Loucy (cell line): ENCODE results near the gene SGK1.
"Not testable (repeated sequence)": the region's sequence is repeated elsewhere in the genome, so short reads cannot be mapped to it uniquely, and the experiment has no call there.

Experiments used
- H2AFZ ChIP-seq: fragments of 200-600 bp; sonication (generic); 2 replicates; pipeline ENCODE4 v1.6.0; 2016; ENCODE audit warnings: antibody characterized with exemption, mild to moderate bottlenecking, low read length, moderate library complexity
- H3F3A ChIP-seq: fragments of 200-600 bp; 2 replicates; pipeline ENCODE4 v1.6.0; 2016; ENCODE audit warnings: antibody characterized with exemption, low read depth, mild to moderate bottlenecking
- H3K27me3 ChIP-seq: fragments of 200-600 bp; sonication (generic); 2 replicates; pipeline ENCODE4 v1.6.1; 2014; ENCODE audit warnings: low read length, mild to moderate bottlenecking; ENCODE audit not compliant: insufficient read depth, poor library complexity, severe bottlenecking
- H3K36me3 ChIP-seq: fragments of 200-600 bp; sonication (generic); 2 replicates; pipeline ENCODE4 v1.6.1; 2016; ENCODE audit warnings: low read length; ENCODE audit not compliant: insufficient read depth
- H3K4me1 ChIP-seq: fragments of 200-600 bp; sonication (generic); 2 replicates; pipeline ENCODE4 v1.5.1; 2014; ENCODE audit warnings: low read length, mild to moderate bottlenecking; ENCODE audit not compliant: insufficient read depth, poor library complexity, severe bottlenecking
- H3K4me2 ChIP-seq: fragments of 200-600 bp; sonication (generic); 2 replicates; pipeline ENCODE4 v1.6.0; 2014; ENCODE audit warnings: antibody characterized with exemption, low read length, low read depth, mild to moderate bottlenecking; ENCODE audit not compliant: poor library complexity, severe bottlenecking
- H3K4me3 ChIP-seq: fragments of 200-600 bp; sonication (generic); 2 replicates; pipeline ENCODE4 v1.5.1; 2014; ENCODE audit warnings: low read length, mild to moderate bottlenecking, mixed read lengths; ENCODE audit not compliant: poor library complexity, severe bottlenecking
- H3K79me2 ChIP-seq: fragments of 200-600 bp; sonication (generic); 2 replicates; pipeline ENCODE4 v1.6.1; 2014; ENCODE audit warnings: low read length; ENCODE audit not compliant: insufficient read depth
- H3K9ac ChIP-seq: fragments of 200-600 bp; sonication (generic); 2 replicates; pipeline ENCODE4 v1.6.0; 2014; ENCODE audit warnings: mild to moderate bottlenecking, low read depth, low read length, moderate library complexity; ENCODE audit not compliant: poor library complexity, severe bottlenecking
- H3K9me2 ChIP-seq: fragments of 200-600 bp; sonication (generic); replicated peaks from 2 replicates; pipeline ENCODE4 v1.6.1; 2016; ENCODE audit warnings: low read depth, low read length, mixed read lengths
- H3K9me3 ChIP-seq: fragments of 200-600 bp; sonication (generic); 2 replicates; pipeline ENCODE4 v1.6.1; 2014; ENCODE audit warnings: mild to moderate bottlenecking, antibody characterized with exemption, low read length, low read depth; ENCODE audit not compliant: insufficient read depth
- H4K20me1 ChIP-seq: fragments of 200-600 bp; sonication (generic); 2 replicates; pipeline ENCODE4 v1.6.0; 2014; ENCODE audit warnings: antibody characterized with exemption, low read length, mild to moderate bottlenecking; ENCODE audit not compliant: insufficient read depth, poor library complexity, severe bottlenecking
- EZH2phosphoT487 ChIP-seq: fragments of 200-600 bp; IDR thresholded peaks from 2 replicates; pipeline ENCODE4 v1.6.1; 2018; ENCODE audit warnings: antibody characterized with exemption, mild to moderate bottlenecking, moderate library complexity, borderline replicate concordance
- TF ChIP-seq, protein P1 (sequence below): fragments of 200-600 bp; sonication (generic); conservative IDR thresholded peaks from 2 replicates; pipeline ENCODE4 v1.5.1; 2014; ENCODE audit warnings: mild to moderate bottlenecking, antibody characterized with exemption, low read length

SGK1 gene

DNA sequence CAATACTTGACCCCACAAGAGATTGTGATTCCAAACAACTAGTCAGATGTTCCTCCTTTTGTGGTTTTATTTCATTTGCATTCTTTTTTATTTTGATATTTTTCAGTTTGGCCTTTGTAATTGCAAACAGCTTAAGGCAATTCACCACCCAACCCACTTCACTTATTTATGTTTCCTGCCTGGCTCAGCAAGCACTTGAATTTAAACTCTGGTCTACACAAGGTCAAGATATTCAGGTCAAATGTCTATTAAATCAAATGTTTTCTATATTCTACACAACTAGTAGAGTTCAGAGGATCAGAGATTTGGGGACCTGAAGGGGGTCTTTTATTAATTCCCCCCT lies 100.1 kb downstream of the SGK1 start:
- no peak for TF ChIP-seq EZH2phosphoT487
- TF ChIP-seq, protein P1, sequence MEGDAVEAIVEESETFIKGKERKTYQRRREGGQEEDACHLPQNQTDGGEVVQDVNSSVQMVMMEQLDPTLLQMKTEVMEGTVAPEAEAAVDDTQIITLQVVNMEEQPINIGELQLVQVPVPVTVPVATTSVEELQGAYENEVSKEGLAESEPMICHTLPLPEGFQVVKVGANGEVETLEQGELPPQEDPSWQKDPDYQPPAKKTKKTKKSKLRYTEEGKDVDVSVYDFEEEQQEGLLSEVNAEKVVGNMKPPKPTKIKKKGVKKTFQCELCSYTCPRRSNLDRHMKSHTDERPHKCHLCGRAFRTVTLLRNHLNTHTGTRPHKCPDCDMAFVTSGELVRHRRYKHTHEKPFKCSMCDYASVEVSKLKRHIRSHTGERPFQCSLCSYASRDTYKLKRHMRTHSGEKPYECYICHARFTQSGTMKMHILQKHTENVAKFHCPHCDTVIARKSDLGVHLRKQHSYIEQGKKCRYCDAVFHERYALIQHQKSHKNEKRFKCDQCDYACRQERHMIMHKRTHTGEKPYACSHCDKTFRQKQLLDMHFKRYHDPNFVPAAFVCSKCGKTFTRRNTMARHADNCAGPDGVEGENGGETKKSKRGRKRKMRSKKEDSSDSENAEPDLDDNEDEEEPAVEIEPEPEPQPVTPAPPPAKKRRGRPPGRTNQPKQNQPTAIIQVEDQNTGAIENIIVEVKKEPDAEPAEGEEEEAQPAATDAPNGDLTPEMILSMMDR, result no peak
- Histone ChIP-seq H3K79me2 (no peaks in the 10 kb centered on the region), H3K9me2 (no peaks in the 10 kb centered on the region), H3K4me2 (no peak overlapping the region), H3K27me3 (no peaks in the 10 kb centered on the region), H4K20me1 (no peaks in the 10 kb centered on the region), H3K9me3 (no peaks in the 10 kb centered on the region), H2AFZ (no peak overlapping the region), H3K4me1 (peaks cover 5% of the 10 kb centered on the region), H3K9ac (no peak overlapping the region), H3F3A (no peaks in the 10 kb centered on the region), H3K4me3 (no peak overlapping the region), H3K36me3 (no peaks in the 10 kb centered on the region)

DNA sequence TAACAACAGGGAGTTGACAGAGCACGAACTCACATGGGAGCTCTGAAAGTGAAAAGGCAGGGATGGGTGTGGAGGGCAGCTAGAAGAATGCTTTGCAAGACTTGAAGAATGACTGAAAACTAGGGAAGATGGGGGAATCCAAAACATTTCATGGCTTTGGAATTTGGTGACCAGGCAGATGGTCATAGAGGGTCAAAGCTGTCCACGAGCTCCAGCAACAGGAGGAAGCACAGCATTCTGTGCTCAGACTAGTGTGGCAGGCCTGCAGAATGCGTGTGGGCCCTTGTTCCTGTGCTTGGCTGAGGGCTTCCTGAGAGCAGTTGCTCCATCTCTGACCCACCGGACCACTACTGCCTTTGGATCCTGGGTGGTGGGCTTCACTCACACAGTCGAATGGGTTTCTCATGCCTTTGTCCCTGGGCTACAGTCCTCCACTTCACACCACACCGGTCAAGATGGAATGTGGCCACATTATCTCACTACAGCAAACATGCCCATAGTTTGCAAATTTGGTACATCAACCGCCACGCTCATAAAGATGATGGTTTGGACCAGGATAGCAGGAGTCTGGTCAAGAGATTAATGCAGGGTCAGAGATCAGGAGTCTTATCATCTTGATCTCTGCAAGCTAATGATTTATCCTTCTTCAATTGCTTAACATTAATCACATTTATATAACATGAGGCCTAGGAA lies 100.7 kb downstream of the SGK1 start:
- Histone ChIP-seq H3K9ac (no peak overlapping the region), H3K79me2 (no peaks in the 10 kb centered on the region), H2AFZ (peak overlapping the region; percentile 46; the same call in 1 of the 2 replicates), H3K9me3 (no peaks in the 10 kb centered on the region), H3K4me3 (no peak overlapping the region), H4K20me1 (no peaks in the 10 kb centered on the region), H3K36me3 (no peaks in the 10 kb centered on the region), H3K4me1 (peaks cover 5% of the 10 kb centered on the region), H3K4me2 (no peak overlapping the region), H3K9me2 (no peaks in the 10 kb centered on the region), H3K27me3 (no peaks in the 10 kb centered on the region), H3F3A (no peaks in the 10 kb centered on the region)
- no peak for TF ChIP-seq EZH2phosphoT487
- TF ChIP-seq, protein P1, result no peak

DNA sequence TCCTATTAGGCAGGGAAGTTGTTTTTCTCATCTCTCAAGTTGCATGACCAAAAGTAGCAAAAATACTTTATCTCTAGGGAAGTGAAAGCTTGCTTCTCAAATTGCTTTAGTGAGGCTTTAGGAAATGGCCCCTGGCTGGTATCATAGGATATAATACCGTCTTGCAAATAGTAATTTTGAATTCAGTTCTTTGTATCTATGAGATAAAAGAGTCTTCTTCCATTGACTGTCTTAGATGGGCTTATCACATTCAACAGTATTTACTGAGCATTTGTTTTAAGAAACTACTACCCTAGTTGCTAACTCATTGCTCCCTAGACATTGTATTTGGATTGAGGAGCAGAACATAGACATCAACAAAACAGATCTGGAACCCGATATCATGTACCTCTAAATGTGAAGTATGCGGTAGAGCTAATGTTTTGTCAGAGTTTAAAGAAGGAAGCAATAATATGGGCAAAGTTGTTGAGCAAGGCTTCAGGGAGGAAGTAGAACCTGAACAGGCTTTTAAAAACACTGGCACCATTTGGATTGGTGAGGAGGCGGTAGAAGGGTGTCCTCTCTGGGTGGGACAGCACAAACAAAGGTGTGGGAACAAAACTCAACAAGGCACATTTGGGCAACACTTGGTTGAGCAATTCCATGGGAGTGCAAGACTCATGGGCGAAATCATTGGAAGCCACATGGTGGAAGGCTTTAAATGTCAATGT lies 101.5 kb downstream of the SGK1 start:
- Histone ChIP-seq H3K36me3 (no peaks in the 10 kb centered on the region), H4K20me1 (no peaks in the 10 kb centered on the region), H3K4me1 (peaks cover 5% of the 10 kb centered on the region), H3K27me3 (no peaks in the 10 kb centered on the region), H3K79me2 (no peaks in the 10 kb centered on the region), H3K9me3 (no peaks in the 10 kb centered on the region), H3K9me2 (no peaks in the 10 kb centered on the region), H3F3A (no peaks in the 10 kb centered on the region), H2AFZ (peak overlapping the region; percentile 46; the same call in 1 of the 2 replicates), H3K4me2 (no peak overlapping the region), H3K4me3 (no peak overlapping the region), H3K9ac (no peak overlapping the region)
- no peak for TF ChIP-seq EZH2phosphoT487
- TF ChIP-seq, protein P1, result no peak

DNA sequence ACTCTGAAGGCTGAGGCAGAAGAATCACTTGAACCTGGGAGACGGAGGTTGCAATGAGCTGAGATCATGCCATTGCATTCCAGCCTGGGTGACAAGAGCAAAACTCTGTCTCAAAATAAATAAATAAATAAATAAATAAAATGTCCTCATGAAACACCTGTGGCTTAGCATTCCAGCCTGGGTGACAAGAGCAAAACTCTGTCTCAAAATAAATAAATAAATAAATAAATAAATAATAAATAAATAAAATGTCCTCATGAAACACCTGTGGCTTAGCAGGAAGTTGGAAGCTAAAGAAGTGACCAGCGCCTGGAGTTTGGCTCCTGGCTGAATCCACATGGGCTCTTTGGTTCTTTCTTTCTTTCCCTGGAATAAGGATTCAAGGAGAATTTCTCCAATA lies 104.5 kb downstream of the SGK1 start:
- H3F3A ChIP-seq, H3K4me2 ChIP-seq, H4K20me1 ChIP-seq, H2AFZ ChIP-seq, H3K27me3 ChIP-seq, H3K36me3 ChIP-seq, H3K79me2 ChIP-seq, H3K9ac ChIP-seq, H3K4me3 ChIP-seq, H3K9me3 ChIP-seq, H3K4me1 ChIP-seq, H3K9me2 ChIP-seq: not testable (repeated sequence)
